GM12872 (cell line): ENCODE results near the gene RBMX.

Experiments
- TF ChIP-seq, protein P1 (sequence below): IDR thresholded peaks from 3 replicates; pipeline ENCODE4 v1.5.1; 2011; ENCODE audit warnings: low read depth, mild to moderate bottlenecking, low read length, moderate library complexity; ENCODE audit not compliant: insufficient read depth

RBMX gene

DNA sequence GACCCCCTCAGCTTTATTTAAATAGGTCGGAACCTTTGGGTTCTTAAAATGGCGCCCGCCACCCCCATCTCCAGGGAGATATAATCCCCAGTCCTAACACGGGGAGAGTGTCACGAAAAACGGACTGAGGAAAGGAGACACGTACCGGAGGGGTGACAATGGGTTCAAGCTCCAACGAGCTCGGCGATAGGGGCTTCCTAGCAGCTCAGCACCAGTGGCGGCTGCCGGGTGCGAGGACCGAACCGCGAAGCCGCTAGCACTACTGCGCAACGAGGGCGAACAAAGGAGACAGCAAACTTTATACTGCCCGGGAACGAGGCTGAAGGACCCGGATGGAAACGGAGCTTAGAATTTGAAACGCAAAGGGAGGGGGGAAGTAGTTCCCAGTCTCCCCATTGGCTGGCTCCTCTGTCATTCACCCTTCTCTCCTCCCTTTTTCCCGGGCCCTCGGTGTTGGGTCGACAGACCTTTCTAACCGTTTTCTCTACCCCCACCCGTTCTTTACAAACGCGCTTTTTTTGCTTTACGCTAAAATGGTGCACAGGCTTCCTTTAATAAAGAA, at the start of gene RBMX:
RBMX (minus strand) TSS at position 274 of the 562 bp plus-strand sequence. CDS start 1,298 bp downstream, outside the sequence.
- TF ChIP-seq, protein P1, sequence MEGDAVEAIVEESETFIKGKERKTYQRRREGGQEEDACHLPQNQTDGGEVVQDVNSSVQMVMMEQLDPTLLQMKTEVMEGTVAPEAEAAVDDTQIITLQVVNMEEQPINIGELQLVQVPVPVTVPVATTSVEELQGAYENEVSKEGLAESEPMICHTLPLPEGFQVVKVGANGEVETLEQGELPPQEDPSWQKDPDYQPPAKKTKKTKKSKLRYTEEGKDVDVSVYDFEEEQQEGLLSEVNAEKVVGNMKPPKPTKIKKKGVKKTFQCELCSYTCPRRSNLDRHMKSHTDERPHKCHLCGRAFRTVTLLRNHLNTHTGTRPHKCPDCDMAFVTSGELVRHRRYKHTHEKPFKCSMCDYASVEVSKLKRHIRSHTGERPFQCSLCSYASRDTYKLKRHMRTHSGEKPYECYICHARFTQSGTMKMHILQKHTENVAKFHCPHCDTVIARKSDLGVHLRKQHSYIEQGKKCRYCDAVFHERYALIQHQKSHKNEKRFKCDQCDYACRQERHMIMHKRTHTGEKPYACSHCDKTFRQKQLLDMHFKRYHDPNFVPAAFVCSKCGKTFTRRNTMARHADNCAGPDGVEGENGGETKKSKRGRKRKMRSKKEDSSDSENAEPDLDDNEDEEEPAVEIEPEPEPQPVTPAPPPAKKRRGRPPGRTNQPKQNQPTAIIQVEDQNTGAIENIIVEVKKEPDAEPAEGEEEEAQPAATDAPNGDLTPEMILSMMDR: no peak

DNA sequence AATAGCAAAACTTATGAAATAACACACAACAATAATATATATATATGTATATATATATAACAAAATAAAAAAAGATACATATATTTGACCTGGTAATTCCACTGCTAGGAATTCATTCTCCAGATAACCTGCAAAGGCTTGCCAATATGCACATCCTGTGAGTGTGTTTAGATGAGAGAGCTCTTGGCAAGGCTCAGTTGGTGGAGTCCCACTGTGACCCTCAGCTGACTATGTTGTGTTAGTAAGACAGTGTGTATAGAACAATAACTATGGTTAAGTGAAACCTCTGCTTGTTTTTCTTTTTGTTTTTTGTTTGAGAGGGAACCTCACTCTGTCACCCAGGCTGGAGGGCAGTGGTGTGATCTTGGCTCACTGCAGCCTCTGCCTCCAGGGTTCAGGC, 39.5 kb upstream of the RBMX start:
- TF ChIP-seq, protein P1: no peak

DNA sequence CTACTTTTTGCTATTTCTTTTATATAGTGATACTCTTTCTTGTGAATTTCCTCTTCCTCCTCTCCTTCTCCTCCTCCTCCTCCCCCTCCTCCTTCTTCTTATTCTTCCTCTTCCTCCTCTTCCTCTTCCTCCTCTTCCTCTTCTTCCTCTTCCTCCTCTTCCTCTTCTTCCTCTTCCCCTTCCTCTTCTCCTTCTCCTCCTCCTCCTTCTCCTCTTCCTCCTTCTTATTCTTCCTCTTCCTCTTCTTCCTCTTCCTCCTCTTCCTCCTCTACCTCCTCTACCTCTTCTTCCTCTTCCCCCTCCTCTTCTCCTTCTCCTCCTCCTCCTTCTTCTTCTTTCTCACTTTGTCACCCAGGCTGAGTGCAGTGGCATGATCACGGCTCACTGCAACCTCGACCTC, 36.3 kb upstream of the RBMX start:
- TF ChIP-seq, protein P1: no peak

DNA sequence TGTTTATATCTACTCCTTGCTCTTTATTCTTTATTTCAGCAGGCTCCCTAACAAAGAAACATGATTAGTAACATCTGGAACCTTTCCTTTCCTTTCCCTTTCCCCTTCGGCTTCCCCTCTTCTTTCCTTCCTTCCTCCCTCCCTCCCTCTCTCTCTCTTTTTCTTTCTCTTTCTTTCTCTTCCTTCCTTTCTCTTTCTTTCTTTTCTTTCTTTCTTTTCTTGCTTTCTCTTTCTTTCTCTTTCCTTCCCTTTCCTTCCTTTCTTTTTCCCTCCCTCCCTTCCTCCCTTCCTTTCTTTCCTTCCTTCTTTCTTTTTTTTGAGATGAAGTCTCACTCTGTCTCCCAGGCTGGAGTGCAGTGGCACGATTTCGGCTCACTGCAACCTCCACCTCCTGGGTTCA, 30.7 kb upstream of the RBMX start:
- TF ChIP-seq, protein P1: no peak

DNA sequence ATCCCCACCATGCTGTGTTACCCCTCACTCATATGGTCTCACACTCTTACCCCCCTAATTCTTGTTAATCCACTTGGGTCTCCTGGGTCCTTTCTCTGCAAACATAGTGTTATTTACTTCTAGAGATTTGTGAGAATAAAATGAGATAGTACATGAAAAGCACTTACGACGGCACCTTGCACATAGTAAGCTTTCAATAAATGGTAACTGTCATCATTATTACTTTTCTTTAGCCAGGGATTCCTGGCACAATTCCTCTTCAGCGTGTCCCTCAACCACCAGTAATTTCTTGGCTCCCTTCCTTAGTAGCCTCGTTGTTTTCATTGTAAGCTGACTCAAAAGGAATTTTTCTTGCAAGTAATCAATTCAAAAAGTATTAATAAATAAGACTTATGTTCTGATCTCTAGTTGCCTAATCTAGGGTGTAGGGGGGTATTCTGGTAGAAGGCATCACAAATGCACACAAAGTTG, 30.1 kb upstream of the RBMX start:
- TF ChIP-seq, protein P1: no peak

DNA sequence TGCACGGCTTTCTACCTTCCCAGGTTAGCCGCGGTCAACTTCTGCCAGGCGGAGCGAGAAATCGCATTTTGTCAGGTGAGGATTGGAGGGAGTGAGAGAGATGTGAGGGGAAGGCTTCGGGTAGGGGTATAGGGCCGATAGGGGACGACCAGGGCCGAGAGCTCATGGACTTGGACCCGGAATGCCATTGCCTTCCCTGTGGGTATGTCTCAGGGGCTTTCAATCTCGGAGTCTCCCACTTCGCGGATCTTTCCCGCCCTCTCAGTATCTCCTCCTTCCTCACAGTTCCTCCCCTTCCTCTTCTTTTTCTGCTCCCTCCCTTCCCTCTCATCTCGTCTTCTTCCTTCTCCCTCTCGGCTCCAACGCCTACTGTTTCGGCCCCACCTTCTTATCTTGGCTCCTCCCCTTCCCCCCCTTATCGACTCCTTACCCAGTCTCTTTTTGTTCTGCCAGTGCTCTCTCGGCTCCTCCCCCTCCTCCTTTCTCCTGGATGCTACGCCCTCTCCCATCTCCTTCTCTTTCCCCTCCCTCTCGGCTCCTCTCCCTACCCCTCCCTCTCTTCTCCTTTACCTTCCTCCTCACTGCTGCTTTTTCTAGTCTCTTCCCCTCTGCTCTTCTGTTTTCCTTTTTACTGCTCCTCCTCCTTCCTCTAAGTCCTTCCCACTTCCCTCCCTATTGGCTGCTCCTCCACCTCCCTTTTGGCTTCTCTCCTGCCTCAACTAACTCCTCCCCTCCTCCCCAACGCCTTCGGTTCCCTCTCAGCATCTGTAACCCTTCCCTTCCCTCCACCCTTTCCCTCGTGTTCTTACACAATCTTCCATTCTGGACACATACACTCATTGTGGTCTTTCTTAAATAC, 29.4 kb upstream of the RBMX start:
- TF ChIP-seq, protein P1: no peak

DNA sequence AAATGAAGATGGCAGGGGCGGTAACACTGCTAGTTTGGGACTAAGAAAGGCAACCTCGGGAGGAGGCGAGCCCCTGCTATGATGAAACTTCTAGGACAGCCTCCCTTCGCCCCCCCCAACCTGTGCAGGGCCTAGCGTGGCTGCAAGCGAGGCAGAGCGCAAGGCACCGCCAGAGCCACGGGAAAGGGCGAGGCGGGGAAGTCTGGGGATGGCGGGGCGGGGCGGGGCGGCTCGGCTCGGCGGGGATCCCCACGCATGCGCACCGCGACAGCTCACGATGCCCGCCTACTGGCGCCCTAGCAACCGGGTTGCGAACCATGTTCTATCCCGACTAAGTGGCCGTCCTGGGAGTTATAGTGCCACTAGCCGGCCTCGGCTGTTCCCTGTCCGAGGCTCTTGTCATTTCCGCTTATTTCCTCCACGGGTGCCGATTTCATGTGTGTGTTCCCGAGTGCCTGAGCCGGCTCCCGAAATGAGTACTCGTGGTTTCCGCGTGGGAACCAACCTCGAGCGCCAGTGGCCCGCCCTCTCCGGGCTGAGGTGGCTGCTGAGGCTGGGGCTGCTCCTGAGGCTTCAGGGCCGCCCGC, 28.7 kb upstream of the RBMX start:
- TF ChIP-seq, protein P1: no peak
